NCI-H1436 (cell line): ENCODE measurements around the gene ADAD1.
"Not testable (repeated sequence)": the region's sequence is repeated elsewhere in the genome, so short reads cannot be mapped to it uniquely, and the experiment has no call there.

Experiments used
- DNase-seq: peaks from one replicate; lab custom pipeline; 2025; lab: John Stamatoyannopoulos, UW

ADAD1 gene

GRCh38 chr4:122378711-122379110 is at the start of gene ADAD1:
Gene ADAD1 (plus strand): TSS chr4:122379011. CDS start chr4:122380070, 1,059 bp downstream.
- DNase-seq = no peak

- DNase-seq = no peak
Measured at GRCh38 chr4:122329876-122330565, 48.8 kb upstream of the ADAD1 start.

GRCh38 chr4:122331195-122331594 is 47.6 kb upstream of the ADAD1 start:
- no peak for DNase-seq

GRCh38 chr4:122334828-122335227 is 44.0 kb upstream of the ADAD1 start:
- DNase-seq = no peak

- DNase-seq = no peak
Measured at GRCh38 chr4:122341886-122342285, 36.9 kb upstream of the ADAD1 start.

GRCh38 chr4:122346036-122346435 is 32.8 kb upstream of the ADAD1 start:
- no peak for DNase-seq

GRCh38 chr4:122346503-122346902 is 32.3 kb upstream of the ADAD1 start:
- no peak for DNase-seq

- DNase-seq = no peak
Measured at GRCh38 chr4:122356317-122356808, 22.4 kb upstream of the ADAD1 start.

- DNase-seq = no peak
Measured at GRCh38 chr4:122360754-122361153, 18.1 kb upstream of the ADAD1 start.

- DNase-seq = no peak
Measured at GRCh38 chr4:122364700-122365404, 14.0 kb upstream of the ADAD1 start.

GRCh38 chr4:122368786-122369185 is 10.0 kb upstream of the ADAD1 start:
- DNase-seq = not testable (repeated sequence)

- DNase-seq = no peak
Measured at GRCh38 chr4:122377352-122377751, 1.5 kb upstream of the ADAD1 start.

GRCh38 chr4:122379239-122379638 is 428 bp downstream of the ADAD1 start:
- DNase-seq = no peak

GRCh38 chr4:122383341-122383740 is 4.5 kb downstream of the ADAD1 start:
- DNase-seq = no peak

- no peak for DNase-seq
Measured at GRCh38 chr4:122384245-122384644, 5.4 kb downstream of the ADAD1 start.

GRCh38 chr4:122393276-122393675 is 14.5 kb downstream of the ADAD1 start:
- DNase-seq = no peak

GRCh38 chr4:122403861-122404260 is 25.1 kb downstream of the ADAD1 start:
- no peak for DNase-seq

GRCh38 chr4:122412547-122412946 is 33.7 kb downstream of the ADAD1 start:
- DNase-seq = no peak

- no peak for DNase-seq
Measured at GRCh38 chr4:122423246-122423645, 44.4 kb downstream of the ADAD1 start.

- no peak for DNase-seq
Measured at GRCh38 chr4:122431351-122431750, 52.5 kb downstream of the ADAD1 start.

- no peak for DNase-seq
Measured at GRCh38 chr4:122434285-122434684, 55.5 kb downstream of the ADAD1 start.

GRCh38 chr4:122450847-122451246 is 72.0 kb downstream of the ADAD1 start:
- DNase-seq = no peak

GRCh38 chr4:122453384-122453995 is 74.7 kb downstream of the ADAD1 start:
- DNase-seq = no peak
